ENCODE results near the gene TEX2. TPM values are rescaled to one million over a fixed set of nuclear protein-coding genes. Genes with fewer than 3 reads are reported as not detected.
"Not testable (repeated sequence)": the region's sequence is repeated elsewhere in the genome, so short reads cannot be mapped to it uniquely, and the experiment has no call there.

Gene TEX2
- total and polyA plus RNA-seq, 3 experiments from 2014 or later = 6.5 to 22.0 (median 21.9) TPM

- POLR2A ChIA-PET, H3K27me3 Mint-ChIP-seq, CTCF ChIA-PET: not testable (repeated sequence)
Measured at GRCh38 chr17:64167666-64168065, 95.4 kb downstream of the TEX2 start.

GRCh38 chr17:64166876-64167275 lies 96.2 kb downstream of the TEX2 start:
- H3K27ac Mint-ChIP-seq = peak overlapping the region in 1 of 8 donors; percentile 47
- ChIA-PET CTCF (no interaction called here), POLR2A (no interaction called here)
- H3K27me3 Mint-ChIP-seq = no peaks in the 10 kb centered on the region
- H3K9me3 Mint-ChIP-seq = no peaks in the 10 kb centered on the region
- no peak overlapping the region for H3K4me3 ChIP-seq (ENCODE audit: low read length)
- no peaks in the 10 kb centered on the region for H3K27me3 ChIP-seq (ENCODE audit: insufficient read depth, low read length, poor library complexity, severe bottlenecking)
- H3K4me1 ChIP-seq (ENCODE audit: insufficient read depth, low read length) = no peaks in the 10 kb centered on the region
- H3K27ac ChIP-seq (ENCODE audit: low read depth, low read length) = no peak overlapping the region
- H3K9me3 ChIP-seq (ENCODE audit: low read length) = no peaks in the 10 kb centered on the region
- DNase-seq = no peak
- no peak overlapping the region for H3K4me3 Mint-ChIP-seq
- H3K4me1 Mint-ChIP-seq = peaks cover 2 to 7% (median 3%) of the 10 kb centered on the region in 3 donors
- H3K36me3 Mint-ChIP-seq = peaks cover 10 to 44% (median 11%) of the 10 kb centered on the region in 3 donors
- H3K36me3 ChIP-seq (ENCODE audit: insufficient read depth, low read length) = no peaks in the 10 kb centered on the region

More at GRCh38 chr17:64167666-64168065, 95.4 kb downstream of the TEX2 start:
- H3K27ac ChIP-seq (ENCODE audit: low read depth, low read length); H3K4me3 ChIP-seq (ENCODE audit: low read length); DNase-seq; H3K4me3 Mint-ChIP-seq; H3K9me3 ChIP-seq (ENCODE audit: low read length); H3K27me3 ChIP-seq (ENCODE audit: insufficient read depth, low read length, poor library complexity, severe bottlenecking); H3K36me3 ChIP-seq (ENCODE audit: insufficient read depth, low read length); H3K4me1 Mint-ChIP-seq; H3K9me3 Mint-ChIP-seq; H3K4me1 ChIP-seq (ENCODE audit: insufficient read depth, low read length); H3K27ac Mint-ChIP-seq: not testable (repeated sequence)
- peaks cover 10 to 49% (median 11%) of the 10 kb centered on the region in 3 donors for H3K36me3 Mint-ChIP-seq

DNA sequence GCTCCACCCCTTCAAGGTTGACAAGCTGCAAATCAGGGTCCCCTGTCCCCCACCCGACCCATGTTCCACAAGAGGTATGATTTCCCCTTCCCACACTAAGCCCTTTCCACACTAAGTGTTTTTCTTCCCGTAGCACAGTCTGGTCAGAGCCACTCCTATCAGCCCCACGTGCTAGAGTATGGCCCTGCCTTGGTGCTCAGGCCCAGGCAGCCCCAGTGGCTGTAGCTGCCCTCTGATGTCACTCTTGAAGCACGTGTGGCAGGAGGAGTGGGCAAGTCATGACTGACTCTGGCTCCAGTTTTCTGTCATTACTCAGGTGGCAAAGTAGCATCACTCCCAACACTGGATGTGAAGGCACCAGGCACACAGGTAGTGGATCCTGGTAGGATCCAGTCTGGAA lies 97.7 kb downstream of the TEX2 start:
- no peaks in the 10 kb centered on the region for H3K4me1 ChIP-seq (ENCODE audit: insufficient read depth, low read length)
- Mint-ChIP-seq H3K4me3 (no peak overlapping the region), H3K4me1 (peaks cover 5 to 12% (median 10%) of the 10 kb centered on the region in 3 donors), H3K27ac (no peak overlapping the region), H3K36me3 (peaks cover 3 to 35% (median 11%) of the 10 kb centered on the region in 3 donors), H3K9me3 (no peaks in the 10 kb centered on the region), H3K27me3 (no peaks in the 10 kb centered on the region)
- CTCF ChIA-PET = no interaction called here
- H3K36me3 ChIP-seq (ENCODE audit: insufficient read depth, low read length) = no peaks in the 10 kb centered on the region
- no peaks in the 10 kb centered on the region for H3K27me3 ChIP-seq (ENCODE audit: insufficient read depth, low read length, poor library complexity, severe bottlenecking)
- DNase-seq = no peak
- H3K4me3 ChIP-seq (ENCODE audit: low read length) = no peak overlapping the region
- no peaks in the 10 kb centered on the region for H3K9me3 ChIP-seq (ENCODE audit: low read length)
- no peak overlapping the region for H3K27ac ChIP-seq (ENCODE audit: low read depth, low read length)
- POLR2A ChIA-PET = no interaction called here

- Histone ChIP-seq H3K27me3 (ENCODE audit: insufficient read depth, low read length, poor library complexity, severe bottlenecking) (no peaks in the 10 kb centered on the region), H3K4me3 (ENCODE audit: low read length) (no peak overlapping the region), H3K36me3 (ENCODE audit: insufficient read depth, low read length) (no peaks in the 10 kb centered on the region), H3K9me3 (ENCODE audit: low read length) (no peaks in the 10 kb centered on the region), H3K27ac (ENCODE audit: low read depth, low read length) (no peak overlapping the region), H3K4me1 (ENCODE audit: insufficient read depth, low read length) (no peaks in the 10 kb centered on the region)
- Mint-ChIP-seq H3K27ac (no peak overlapping the region), H3K27me3 (no peaks in the 10 kb centered on the region), H3K4me3 (no peak overlapping the region), H3K36me3 (peaks cover 3 to 32% (median 6%) of the 10 kb centered on the region in 3 donors), H3K4me1 (peaks cover 5 to 12% (median 10%) of the 10 kb centered on the region in 3 donors), H3K9me3 (no peaks in the 10 kb centered on the region)
- POLR2A ChIA-PET = no interaction called here
- no peak for DNase-seq
- CTCF ChIA-PET = interaction anchor here (0.9 kb wide), 1 partner anchor 254 kb away, joined by 3 read pairs; the partner anchor contains the start of gene CSHL1
Measured at GRCh38 chr17:64164596-64165285, 98.3 kb downstream of the TEX2 start.

- Mint-ChIP-seq H3K9me3 (no peaks in the 10 kb centered on the region), H3K4me1 (peaks cover 5 to 12% (median 10%) of the 10 kb centered on the region in 3 donors), H3K27me3 (no peaks in the 10 kb centered on the region), H3K36me3 (peaks cover 3 to 30% (median 7%) of the 10 kb centered on the region in 3 donors), H3K27ac (no peak overlapping the region), H3K4me3 (no peak overlapping the region)
- H3K4me3 ChIP-seq (ENCODE audit: low read length) = no peak overlapping the region
- no peaks in the 10 kb centered on the region for H3K27me3 ChIP-seq (ENCODE audit: insufficient read depth, low read length, poor library complexity, severe bottlenecking)
- no peak overlapping the region for H3K27ac ChIP-seq (ENCODE audit: low read depth, low read length)
- H3K4me1 ChIP-seq (ENCODE audit: insufficient read depth, low read length) = no peaks in the 10 kb centered on the region
- ChIA-PET CTCF (no interaction called here), POLR2A (interaction anchor here (1.0 kb wide), 1 partner anchor 17 kb away, joined by 3 read pairs; no protein-coding TSS in a partner anchor)
- H3K9me3 ChIP-seq (ENCODE audit: low read length) = no peaks in the 10 kb centered on the region
- H3K36me3 ChIP-seq (ENCODE audit: insufficient read depth, low read length) = no peaks in the 10 kb centered on the region
- DNase-seq = no peak
Measured at GRCh38 chr17:64163468-64163867, 99.6 kb downstream of the TEX2 start.

GRCh38 chr17:64162554-64162953 lies 100.5 kb downstream of the TEX2 start:
- H3K4me3 ChIP-seq (ENCODE audit: low read length) = no peak overlapping the region
- no peaks in the 10 kb centered on the region for H3K4me1 ChIP-seq (ENCODE audit: insufficient read depth, low read length)
- POLR2A ChIA-PET = interaction anchor here (1.0 kb wide), 1 partner anchor 16 kb away, joined by 3 read pairs; no protein-coding TSS in a partner anchor
- DNase-seq = no peak
- H3K27ac ChIP-seq (ENCODE audit: low read depth, low read length) = no peak overlapping the region
- H3K36me3 ChIP-seq (ENCODE audit: insufficient read depth, low read length) = no peaks in the 10 kb centered on the region
- H3K9me3 ChIP-seq (ENCODE audit: low read length) = no peaks in the 10 kb centered on the region
- Mint-ChIP-seq H3K27me3 (no peaks in the 10 kb centered on the region), H3K4me3 (no peak overlapping the region), H3K36me3 (peaks cover 3 to 29% (median 4%) of the 10 kb centered on the region in 3 donors), H3K9me3 (no peaks in the 10 kb centered on the region), H3K27ac (peak overlapping the region in 1 of 8 donors; percentile 60), H3K4me1 (peaks cover 5 to 12% (median 10%) of the 10 kb centered on the region in 3 donors)
- no peaks in the 10 kb centered on the region for H3K27me3 ChIP-seq (ENCODE audit: insufficient read depth, low read length, poor library complexity, severe bottlenecking)
- CTCF ChIA-PET = no interaction called here

DNA sequence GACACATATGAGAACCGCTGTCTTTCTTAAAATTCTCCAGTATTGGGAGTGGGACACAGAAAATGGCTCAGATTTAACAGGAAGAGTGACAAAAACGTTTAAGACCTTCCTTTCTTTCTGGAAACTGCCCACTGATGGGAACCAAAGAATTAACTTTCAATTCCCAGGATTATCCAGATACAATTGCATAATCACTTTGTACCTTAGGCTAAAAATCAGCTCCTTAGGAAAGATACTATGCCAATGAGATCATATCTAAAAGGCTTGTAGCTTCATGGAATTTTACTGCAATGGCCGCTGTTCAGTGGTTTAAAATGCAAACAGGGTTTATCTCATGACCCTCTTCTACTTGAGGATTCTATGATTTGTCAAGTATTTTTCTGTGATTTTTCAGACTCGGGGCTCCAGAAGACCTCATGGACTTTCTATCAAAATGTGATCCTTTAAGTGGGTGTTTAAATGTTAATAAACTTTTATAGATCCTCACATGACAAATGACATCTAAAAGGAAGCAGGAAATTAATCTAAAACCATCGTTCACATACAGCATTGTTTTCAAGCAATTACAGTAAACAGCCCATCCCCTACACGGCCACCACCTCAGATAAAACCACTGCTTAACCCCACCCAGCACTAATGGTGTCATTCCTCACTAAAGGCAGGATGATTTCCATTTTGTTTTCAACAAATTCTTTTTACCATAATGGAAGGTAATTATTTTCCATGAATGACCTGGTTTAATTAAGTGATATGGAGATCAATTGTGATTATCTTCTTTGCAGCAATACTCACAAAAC lies 101.5 kb downstream of the TEX2 start:
- POLR2A ChIA-PET = interaction anchor here (0.7 kb wide), 1 partner anchor 16 kb away, joined by 3 read pairs; no protein-coding TSS in a partner anchor
- no peaks in the 10 kb centered on the region for H3K27me3 ChIP-seq (ENCODE audit: insufficient read depth, low read length, poor library complexity, severe bottlenecking)

DNA sequence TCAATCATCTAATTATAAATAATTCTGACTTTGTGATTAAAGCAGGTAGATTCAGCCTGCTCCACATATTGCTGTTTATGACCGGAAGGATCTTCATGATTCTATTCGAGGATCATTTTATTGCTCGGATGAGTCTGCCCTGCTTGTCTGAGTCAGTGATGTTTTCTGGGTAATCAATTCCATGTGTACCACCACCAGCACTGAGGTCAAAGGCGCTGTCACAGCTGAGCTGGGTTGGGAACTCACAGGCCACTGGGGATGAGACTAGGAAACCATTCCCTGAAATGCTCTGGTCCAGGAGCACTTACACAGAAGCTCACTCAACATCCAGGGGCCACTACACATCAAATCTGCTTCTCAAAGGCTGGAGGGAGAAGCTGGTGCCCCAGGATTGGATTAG lies 102.7 kb downstream of the TEX2 start:
- ChIA-PET CTCF (no interaction called here), POLR2A (no interaction called here)
- Mint-ChIP-seq H3K4me1 (peaks cover 5 to 12% (median 10%) of the 10 kb centered on the region in 3 donors), H3K4me3 (no peak overlapping the region), H3K36me3 (peaks cover 0 to 14% (median 4%) of the 10 kb centered on the region in 3 donors), H3K27ac (peak overlapping the region in 1 of 8 donors; percentile 17), H3K27me3 (no peaks in the 10 kb centered on the region), H3K9me3 (no peaks in the 10 kb centered on the region)
- H3K27ac ChIP-seq (ENCODE audit: low read depth, low read length) = no peak overlapping the region
- no peaks in the 10 kb centered on the region for H3K4me1 ChIP-seq (ENCODE audit: insufficient read depth, low read length)
- DNase-seq = no peak
- no peaks in the 10 kb centered on the region for H3K9me3 ChIP-seq (ENCODE audit: low read length)
- no peak overlapping the region for H3K4me3 ChIP-seq (ENCODE audit: low read length)
- no peaks in the 10 kb centered on the region for H3K27me3 ChIP-seq (ENCODE audit: insufficient read depth, low read length, poor library complexity, severe bottlenecking)
- no peaks in the 10 kb centered on the region for H3K36me3 ChIP-seq (ENCODE audit: insufficient read depth, low read length)

More for the DNA sequence above, 101.5 kb downstream of the TEX2 start:
- no peaks in the 10 kb centered on the region for H3K27me3 Mint-ChIP-seq
- peaks cover under 1 to 21% (median 4%) of the 10 kb centered on the region in 3 donors for H3K36me3 Mint-ChIP-seq
- CTCF ChIA-PET = interaction anchor here (0.9 kb wide), 1 partner anchor 44 kb away, joined by 3 read pairs; no protein-coding TSS in a partner anchor
- Histone ChIP-seq H3K27ac (ENCODE audit: low read depth, low read length) (no peak overlapping the region), H3K4me3 (ENCODE audit: low read length) (no peak overlapping the region), H3K9me3 (ENCODE audit: low read length) (no peaks in the 10 kb centered on the region), H3K4me1 (ENCODE audit: insufficient read depth, low read length) (no peaks in the 10 kb centered on the region), H3K36me3 (ENCODE audit: insufficient read depth, low read length) (no peaks in the 10 kb centered on the region)
- H3K4me1 Mint-ChIP-seq = peaks cover 5 to 12% (median 10%) of the 10 kb centered on the region in 3 donors
- no peak for DNase-seq
- no peaks in the 10 kb centered on the region for H3K9me3 Mint-ChIP-seq
- H3K4me3 Mint-ChIP-seq = no peak overlapping the region
- peak overlapping the region in 2 of 8 donors; percentile 6 to 25 for H3K27ac Mint-ChIP-seq

Measured in CD8-positive, alpha-beta memory T cell (primary cell).